DND-41 (cell line): ENCODE results near the gene CADM2.

ENCODE experiments used
- ATAC-seq: fragments of 200-7000 bp; cut with Tn5 transposase; 3 replicates; pipeline ENCODE4 v1.9.1; 2021; ENCODE audit warnings: low read depth; ENCODE audit not compliant: insufficient read depth
- DNase-seq: peaks from one replicate; pipeline ENCODE4 v3.0.0-alpha.2; 2020
- H2AFZ ChIP-seq: 2 replicates; pipeline ENCODE4 v1.6.0; 2012; ENCODE audit warnings: low read depth, low read length
- H3K27ac ChIP-seq: 2 replicates; pipeline ENCODE4 v1.5.1; 2012; ENCODE audit warnings: low read length, inconsistent platforms
- H3K27me3 ChIP-seq: fragments of 200-600 bp; sonication (generic); 2 replicates; pipeline ENCODE4 v1.6.0; 2012; ENCODE audit warnings: low read length, mild to moderate bottlenecking, inconsistent platforms; ENCODE audit not compliant: insufficient read depth, poor library complexity
- H3K36me3 ChIP-seq: 2 replicates; pipeline ENCODE4 v1.5.1; 2012; ENCODE audit warnings: low read length, inconsistent platforms; ENCODE audit not compliant: insufficient read depth
- H3K4me1 ChIP-seq: 2 replicates; pipeline ENCODE4 v1.5.1; 2012; ENCODE audit warnings: mild to moderate bottlenecking, low read length; ENCODE audit not compliant: insufficient read depth
- H3K4me2 ChIP-seq: 2 replicates; pipeline ENCODE4 v1.6.0; 2012; ENCODE audit warnings: mild to moderate bottlenecking, moderate library complexity, low read length, inconsistent platforms; ENCODE audit not compliant: insufficient read depth
- H3K4me3 ChIP-seq, 2 experiments: fragments of 200-600 bp in 1 of 2; shearing (Covaris generic) in 1 of 2; 2 replicates each; pipeline ENCODE4 v1.5.1; 2012 to 2016; ENCODE audit warnings: inconsistent platforms in 2 of 2, low read length in 2 of 2, mild to moderate bottlenecking in 2 of 2, low read depth in 1 of 2, moderate library complexity in 1 of 2
- H3K79me2 ChIP-seq: 2 replicates; pipeline ENCODE4 v1.6.0; 2012; ENCODE audit warnings: low read length, inconsistent platforms; ENCODE audit not compliant: insufficient read depth
- H3K9ac ChIP-seq: 2 replicates; pipeline ENCODE4 v1.6.0; 2012; ENCODE audit warnings: low read depth, mild to moderate bottlenecking, inconsistent platforms, low read length, moderate library complexity
- H3K9me3 ChIP-seq: 2 replicates; pipeline ENCODE4 v1.5.1; 2012; ENCODE audit warnings: low read length, moderate library complexity, mild to moderate bottlenecking, inconsistent platforms; ENCODE audit not compliant: insufficient read depth, severe bottlenecking
- H4K20me1 ChIP-seq: 2 replicates; pipeline ENCODE4 v1.6.0; 2012; ENCODE audit warnings: low read length; ENCODE audit not compliant: insufficient read depth
- CTCF ChIP-seq: IDR thresholded peaks from 2 replicates; pipeline ENCODE4 v1.5.1; 2012; ENCODE audit warnings: borderline replicate concordance, low read length, moderate library complexity, mild to moderate bottlenecking; ENCODE audit not compliant: poor library complexity, severe bottlenecking; ENCODE audit errors: extremely low read depth
- EZH2 ChIP-seq: IDR thresholded peaks from 3 replicates; pipeline ENCODE4 v1.6.1; 2012; ENCODE audit warnings: borderline replicate concordance, low read depth, mild to moderate bottlenecking, moderate library complexity, low read length, inconsistent platforms; ENCODE audit not compliant: severe bottlenecking

CADM2 gene

GRCh38 chr3:85182975-85183752 lies 224.4 kb downstream of the CADM2 start:
- no peak for TF ChIP-seq EZH2
- no peak for TF ChIP-seq CTCF
- H4K20me1 ChIP-seq: no peaks in the 10 kb centered on the region
- no peaks in the 10 kb centered on the region for H3K9me3 ChIP-seq
- no peaks in the 10 kb centered on the region for H3K79me2 ChIP-seq
- no peak for ATAC-seq
- no peak overlapping the region for H3K9ac ChIP-seq
- no peaks in the 10 kb centered on the region for H3K36me3 ChIP-seq
- H2AFZ ChIP-seq: no peak overlapping the region
- no peak for DNase-seq
- no peak overlapping the region for H3K4me3 ChIP-seq
- no peak overlapping the region for H3K27ac ChIP-seq
- no peaks in the 10 kb centered on the region for H3K27me3 ChIP-seq
- H3K4me1 ChIP-seq: no peaks in the 10 kb centered on the region
- H3K4me2 ChIP-seq: no peak overlapping the region

DNA sequence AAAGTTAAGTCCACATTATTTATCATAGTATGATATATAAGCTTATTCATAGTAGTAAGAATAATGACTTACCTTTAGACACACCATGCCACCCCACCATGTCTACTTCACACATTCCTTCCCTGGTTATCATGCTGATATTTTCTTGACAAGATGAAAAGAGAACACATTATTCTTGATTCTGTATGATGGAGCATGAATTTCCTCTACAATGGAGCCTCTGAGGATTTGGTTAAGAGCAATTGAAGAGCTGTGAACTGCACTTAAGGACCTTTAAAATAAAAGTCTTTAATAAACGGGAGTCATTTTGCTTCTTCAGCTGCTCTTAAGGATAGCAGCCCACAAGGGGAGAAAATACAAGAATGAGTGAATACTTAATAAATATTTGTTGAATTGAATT lies 226.7 kb downstream of the CADM2 start:
- H3K4me2 ChIP-seq: no peak overlapping the region
- no peak overlapping the region for H2AFZ ChIP-seq
- H3K9me3 ChIP-seq: no peaks in the 10 kb centered on the region
- H3K36me3 ChIP-seq: no peaks in the 10 kb centered on the region
- H3K4me1 ChIP-seq: no peaks in the 10 kb centered on the region
- no peak overlapping the region for H3K4me3 ChIP-seq
- no peaks in the 10 kb centered on the region for H4K20me1 ChIP-seq
- ATAC-seq (no peak), DNase-seq (no peak)
- H3K27me3 ChIP-seq: no peaks in the 10 kb centered on the region
- H3K9ac ChIP-seq: no peak overlapping the region
- no peak overlapping the region for H3K27ac ChIP-seq
- TF ChIP-seq CTCF: no peak
- no peak for TF ChIP-seq EZH2
- no peaks in the 10 kb centered on the region for H3K79me2 ChIP-seq

- ATAC-seq (no peak), DNase-seq (no peak)
- TF ChIP-seq EZH2 (no peak), CTCF (no peak)
Observed at GRCh38 chr3:85189731-85190130, 230.9 kb downstream of the CADM2 start.

GRCh38 chr3:85193565-85193964 lies 234.8 kb downstream of the CADM2 start:
- DNase-seq (no peak), ATAC-seq (no peak)
- no peaks in the 10 kb centered on the region for H4K20me1 ChIP-seq
- no peaks in the 10 kb centered on the region for H3K4me1 ChIP-seq
- H3K27ac ChIP-seq: no peak overlapping the region
- H2AFZ ChIP-seq: no peak overlapping the region
- no peak overlapping the region for H3K9ac ChIP-seq
- H3K4me3 ChIP-seq: no peak overlapping the region
- no peaks in the 10 kb centered on the region for H3K9me3 ChIP-seq
- no peaks in the 10 kb centered on the region for H3K79me2 ChIP-seq
- no peaks in the 10 kb centered on the region for H3K27me3 ChIP-seq
- no peak for TF ChIP-seq EZH2
- no peak overlapping the region for H3K4me2 ChIP-seq
- no peaks in the 10 kb centered on the region for H3K36me3 ChIP-seq

More at GRCh38 chr3:85189731-85190130, 230.9 kb downstream of the CADM2 start:
- Histone ChIP-seq H3K4me2 (no peak overlapping the region), H3K27ac (no peak overlapping the region), H3K79me2 (no peaks in the 10 kb centered on the region), H3K27me3 (no peaks in the 10 kb centered on the region), H2AFZ (no peak overlapping the region), H3K36me3 (no peaks in the 10 kb centered on the region), H3K4me3 (no peak overlapping the region), H3K9ac (no peak overlapping the region), H3K4me1 (no peaks in the 10 kb centered on the region), H3K9me3 (no peaks in the 10 kb centered on the region), H4K20me1 (no peaks in the 10 kb centered on the region)
